OCI-LY3 (cell line): ENCODE data around the gene CUL7.

Experiments
- EZH2phosphoT487 ChIP-seq: fragments of 200-600 bp; shearing (Covaris generic); IDR thresholded peaks from 2 replicates; pipeline ENCODE4 v1.6.1; 2018; ENCODE audit warnings: antibody characterized with exemption, mixed run types, low read depth
- TF ChIP-seq, protein P1 (sequence below): fragments of 200-600, 300-600 bp; sonication (generic); IDR thresholded peaks from 2 replicates; pipeline ENCODE4 v1.5.1; 2014; ENCODE audit warnings: antibody characterized with exemption, low read length, low read depth

DNA sequence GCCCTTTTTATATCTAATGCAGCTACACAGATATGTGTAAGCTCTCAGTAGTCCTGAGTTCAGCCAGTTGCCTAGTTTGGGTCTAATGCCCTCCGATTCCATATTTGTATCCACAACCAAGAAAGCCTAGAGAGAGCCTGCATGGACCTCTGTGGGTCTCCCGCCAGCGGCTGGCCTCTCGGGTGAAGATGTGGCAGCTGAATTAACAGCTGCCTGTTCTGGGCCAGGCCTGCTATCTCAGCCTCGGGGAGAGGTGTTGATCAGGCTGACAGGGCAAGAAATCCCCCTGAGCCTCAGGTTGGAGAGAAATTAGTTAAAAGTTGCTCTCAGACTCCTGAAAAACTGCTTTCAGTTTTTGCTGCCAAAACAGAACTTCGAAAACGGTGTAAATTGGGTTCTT, 42.3 kb upstream of the CUL7 start:
- TF ChIP-seq, protein P1, sequence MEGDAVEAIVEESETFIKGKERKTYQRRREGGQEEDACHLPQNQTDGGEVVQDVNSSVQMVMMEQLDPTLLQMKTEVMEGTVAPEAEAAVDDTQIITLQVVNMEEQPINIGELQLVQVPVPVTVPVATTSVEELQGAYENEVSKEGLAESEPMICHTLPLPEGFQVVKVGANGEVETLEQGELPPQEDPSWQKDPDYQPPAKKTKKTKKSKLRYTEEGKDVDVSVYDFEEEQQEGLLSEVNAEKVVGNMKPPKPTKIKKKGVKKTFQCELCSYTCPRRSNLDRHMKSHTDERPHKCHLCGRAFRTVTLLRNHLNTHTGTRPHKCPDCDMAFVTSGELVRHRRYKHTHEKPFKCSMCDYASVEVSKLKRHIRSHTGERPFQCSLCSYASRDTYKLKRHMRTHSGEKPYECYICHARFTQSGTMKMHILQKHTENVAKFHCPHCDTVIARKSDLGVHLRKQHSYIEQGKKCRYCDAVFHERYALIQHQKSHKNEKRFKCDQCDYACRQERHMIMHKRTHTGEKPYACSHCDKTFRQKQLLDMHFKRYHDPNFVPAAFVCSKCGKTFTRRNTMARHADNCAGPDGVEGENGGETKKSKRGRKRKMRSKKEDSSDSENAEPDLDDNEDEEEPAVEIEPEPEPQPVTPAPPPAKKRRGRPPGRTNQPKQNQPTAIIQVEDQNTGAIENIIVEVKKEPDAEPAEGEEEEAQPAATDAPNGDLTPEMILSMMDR = no peak
- no peak for TF ChIP-seq EZH2phosphoT487
